PC-3 (cell line): ENCODE data around the gene IRF5. TPM values are rescaled to one million over a fixed set of nuclear protein-coding genes. Genes with fewer than 3 reads are reported as not detected.

Experiments used
- ATAC-seq: fragments of 200-7000 bp; cut with Tn5 transposase; 2 replicates; pipeline ENCODE4 v1.9.1; 2020; ENCODE audit warnings: mild to moderate bottlenecking, moderate library complexity
- BruUV-seq: library from RNA; stranded (reverse); fragments of 400-500 nt; replicated peaks from 2 replicates; lab custom pipeline; 2021; lab: Mats Ljungman, UMichigan
- CTCF ChIA-PET: fragments of 300-600 bp; sonication (Branson Sonifier 250); formaldehyde crosslinking; loops from one replicate; lab custom pipeline; 2022; ENCODE audit warnings: antibody characterized with exemption; lab: Charles Lee
- POLR2A ChIA-PET: fragments of 300-600 bp; sonication (Branson Sonifier 250); formaldehyde crosslinking; loops from one replicate; lab custom pipeline; 2022; ENCODE audit warnings: antibody characterized with exemption; ENCODE audit not compliant: unreplicated experiment; lab: Charles Lee
- DNase-seq: peaks from one replicate; pipeline ENCODE4 v3.0.0-alpha.2; 2015
- H2AFZ ChIP-seq: fragments of 300-600 bp; sonication (generic); 2 replicates; pipeline ENCODE4 v1.6.0; 2016; ENCODE audit warnings: antibody characterized with exemption, low read length
- H3F3A ChIP-seq: fragments of 300-600 bp; sonication (generic); one replicate; pipeline ENCODE4 v1.6.0; 2017; ENCODE audit warnings: antibody characterized with exemption, low read length, control low read depth, mild to moderate bottlenecking; ENCODE audit not compliant: unreplicated experiment
- H3K27ac ChIP-seq: fragments of 300-600 bp; sonication (generic); 2 replicates; pipeline ENCODE4 v1.5.1; 2016; ENCODE audit warnings: mild to moderate bottlenecking, low read length
- H3K27me3 ChIP-seq: fragments of 300-600 bp; sonication (generic); 2 replicates; pipeline ENCODE4 v1.6.1; 2016; ENCODE audit warnings: low read length, mixed read lengths
- H3K36me3 ChIP-seq: fragments of 300-600 bp; sonication (generic); 2 replicates; pipeline ENCODE4 v1.6.1; 2016; ENCODE audit warnings: low read depth, mixed run types, low read length, mixed read lengths
- H3K4me1 ChIP-seq: fragments of 300-600 bp; sonication (generic); 2 replicates; pipeline ENCODE4 v1.5.1; 2016; ENCODE audit warnings: low read length; ENCODE audit not compliant: insufficient read depth
- H3K4me2 ChIP-seq: fragments of 300-600 bp; sonication (generic); 2 replicates; pipeline ENCODE4 v1.6.0; 2016; ENCODE audit warnings: low read length
- H3K4me3 ChIP-seq: fragments of 300-600 bp; sonication (generic); 2 replicates; pipeline ENCODE4 v1.5.1; 2016; ENCODE audit warnings: mild to moderate bottlenecking, low read length, mixed read lengths
- H3K79me2 ChIP-seq: fragments of 300-600 bp; sonication (generic); 2 replicates; pipeline ENCODE4 v1.6.1; 2017; ENCODE audit warnings: low read length, mixed read lengths
- H3K9ac ChIP-seq: fragments of 300-600 bp; sonication (generic); 2 replicates; pipeline ENCODE4 v1.6.0; 2016; ENCODE audit warnings: mild to moderate bottlenecking, low read length
- H3K9me2 ChIP-seq: fragments of 300-600 bp; sonication (generic); replicated peaks from 2 replicates; pipeline ENCODE4 v1.6.1; 2016; ENCODE audit warnings: mixed run types, low read length, mixed read lengths
- H3K9me3 ChIP-seq: fragments of 300-600 bp; sonication (generic); 2 replicates; pipeline ENCODE4 v1.6.1; 2016; ENCODE audit warnings: low read length, mixed read lengths
- H4K20me1 ChIP-seq: fragments of 300-600 bp; sonication (generic); 2 replicates; pipeline ENCODE4 v1.6.1; 2016; ENCODE audit warnings: low read length, mixed read lengths
- EZH2 ChIP-seq: fragments of 300-600 bp; sonication (generic); IDR thresholded peaks from one replicate; pipeline ENCODE4 v1.6.1; 2017; ENCODE audit warnings: antibody characterized with exemption, mild to moderate bottlenecking, low read length; ENCODE audit not compliant: unreplicated experiment
- EZH2phosphoT487 ChIP-seq: fragments of 300-600 bp; sonication (generic); IDR thresholded peaks from 2 replicates; pipeline ENCODE4 v1.6.1; 2018; ENCODE audit warnings: mild to moderate bottlenecking, antibody characterized with exemption, low read length, borderline replicate concordance
- intact Hi-C: fragments of 100-400 bp; cut with micrococcal nuclease; formaldehyde crosslinking; loops from 2 replicates; pipeline ENCODE4 v1.9.0; 2023
- total RNA-seq: library from RNA; depleted of rRNA; stranded (reverse); fragments of >200 nt; gene quantifications from 2 replicates; pipeline ENCODE4 v1.2.3, GENCODE V29; 2014
- TF ChIP-seq, protein P1 (sequence below): fragments of 300-600 bp; sonication (generic); conservative IDR thresholded peaks from 2 replicates; pipeline ENCODE4 v1.5.1; 2017; ENCODE audit warnings: antibody characterized with exemption, low read depth, mild to moderate bottlenecking, low read length

IRF5 gene
- total RNA-seq, 1 experiment from 2014 or later = 15.3 TPM

GRCh38 chr7:128945668-128946366 is 8.1 kb downstream of the IRF5 start:
- intact Hi-C loops = no loop called here
- POLR2A ChIA-PET = interaction anchor here (0.6 kb wide), 1 partner anchor 155 kb away, joined by 5 read pairs; no protein-coding TSS in a partner anchor
- no peaks in the 10 kb centered on the region for H3F3A ChIP-seq
- no peaks in the 10 kb centered on the region for H3K27me3 ChIP-seq
- no peak for DNase-seq
- H3K9me3 ChIP-seq = no peaks in the 10 kb centered on the region
- H3K9me2 ChIP-seq = no peaks in the 10 kb centered on the region
- H2AFZ ChIP-seq = no peak overlapping the region
- H3K4me2 ChIP-seq = no peak overlapping the region
- no peak overlapping the region for H3K9ac ChIP-seq
- H3K4me1 ChIP-seq = no peaks in the 10 kb centered on the region
- no peak overlapping the region for H3K4me3 ChIP-seq
- no peaks in the 10 kb centered on the region for H4K20me1 ChIP-seq
- no TSS peak for BruUV-seq
- ATAC-seq = no peak
- H3K36me3 ChIP-seq = no peaks in the 10 kb centered on the region
- CTCF ChIA-PET = no interaction called here
- no peaks in the 10 kb centered on the region for H3K79me2 ChIP-seq
- H3K27ac ChIP-seq = no peak overlapping the region
- no peak for TF ChIP-seq EZH2phosphoT487
- TF ChIP-seq EZH2 = no peak
- TF ChIP-seq, protein P1, sequence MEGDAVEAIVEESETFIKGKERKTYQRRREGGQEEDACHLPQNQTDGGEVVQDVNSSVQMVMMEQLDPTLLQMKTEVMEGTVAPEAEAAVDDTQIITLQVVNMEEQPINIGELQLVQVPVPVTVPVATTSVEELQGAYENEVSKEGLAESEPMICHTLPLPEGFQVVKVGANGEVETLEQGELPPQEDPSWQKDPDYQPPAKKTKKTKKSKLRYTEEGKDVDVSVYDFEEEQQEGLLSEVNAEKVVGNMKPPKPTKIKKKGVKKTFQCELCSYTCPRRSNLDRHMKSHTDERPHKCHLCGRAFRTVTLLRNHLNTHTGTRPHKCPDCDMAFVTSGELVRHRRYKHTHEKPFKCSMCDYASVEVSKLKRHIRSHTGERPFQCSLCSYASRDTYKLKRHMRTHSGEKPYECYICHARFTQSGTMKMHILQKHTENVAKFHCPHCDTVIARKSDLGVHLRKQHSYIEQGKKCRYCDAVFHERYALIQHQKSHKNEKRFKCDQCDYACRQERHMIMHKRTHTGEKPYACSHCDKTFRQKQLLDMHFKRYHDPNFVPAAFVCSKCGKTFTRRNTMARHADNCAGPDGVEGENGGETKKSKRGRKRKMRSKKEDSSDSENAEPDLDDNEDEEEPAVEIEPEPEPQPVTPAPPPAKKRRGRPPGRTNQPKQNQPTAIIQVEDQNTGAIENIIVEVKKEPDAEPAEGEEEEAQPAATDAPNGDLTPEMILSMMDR = no peak

- Histone ChIP-seq H3K36me3 (no peaks in the 10 kb centered on the region), H3K4me3 (no peak overlapping the region), H3K9me2 (no peaks in the 10 kb centered on the region), H3K27ac (no peak overlapping the region), H3K27me3 (no peaks in the 10 kb centered on the region), H3K9me3 (no peaks in the 10 kb centered on the region), H3F3A (no peaks in the 10 kb centered on the region), H3K9ac (no peak overlapping the region), H2AFZ (no peak overlapping the region), H4K20me1 (no peaks in the 10 kb centered on the region), H3K4me1 (no peaks in the 10 kb centered on the region), H3K4me2 (no peak overlapping the region), H3K79me2 (no peaks in the 10 kb centered on the region)
- intact Hi-C loops = no loop called here
- POLR2A ChIA-PET = interaction anchor here (0.6 kb wide), 1 partner anchor 121 kb away, joined by 6 read pairs; no protein-coding TSS in a partner anchor
- BruUV-seq = no TSS peak
- DNase-seq (no peak), ATAC-seq (no peak)
- CTCF ChIA-PET = interaction anchor here (1.0 kb wide), 1 partner anchor 25 kb away, joined by 3 read pairs; no protein-coding TSS in a partner anchor
- TF ChIP-seq, protein P1 = peak; percentile 43
- no peak for TF ChIP-seq EZH2
- no peak for TF ChIP-seq EZH2phosphoT487
Observed at GRCh38 chr7:128946936-128947830, 9.5 kb downstream of the IRF5 start.
